GM21576 (cell line): ENCODE data around the gene TMEM117.

Source experiments
- ATAC-seq: cut with Tn5 transposase; IDR thresholded peaks from one replicate; pipeline ENCODE4 v1.9.1; 2021; ENCODE audit warnings: mild to moderate bottlenecking, moderate library complexity; ENCODE audit not compliant: unreplicated experiment

Gene TMEM117

DNA sequence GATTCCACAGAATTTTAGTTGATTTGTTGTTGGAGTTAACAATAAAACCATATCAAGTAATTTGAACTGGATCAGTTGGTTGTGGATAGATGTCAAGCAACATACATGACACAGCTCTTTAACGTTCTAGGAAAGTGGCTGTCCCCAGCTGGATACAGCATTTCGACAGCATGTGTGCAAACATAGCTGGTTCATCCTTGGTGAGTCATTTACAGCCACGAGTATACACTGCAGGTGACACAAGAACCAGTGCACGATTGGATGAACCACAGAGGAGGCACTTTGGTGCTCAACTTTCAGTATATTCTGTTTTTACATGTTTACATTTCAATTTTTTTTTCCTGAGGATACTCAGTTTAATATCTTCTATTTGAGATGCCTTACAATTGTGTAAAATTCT lies 242.4 kb downstream of the TMEM117 start:
- no peak for ATAC-seq

DNA sequence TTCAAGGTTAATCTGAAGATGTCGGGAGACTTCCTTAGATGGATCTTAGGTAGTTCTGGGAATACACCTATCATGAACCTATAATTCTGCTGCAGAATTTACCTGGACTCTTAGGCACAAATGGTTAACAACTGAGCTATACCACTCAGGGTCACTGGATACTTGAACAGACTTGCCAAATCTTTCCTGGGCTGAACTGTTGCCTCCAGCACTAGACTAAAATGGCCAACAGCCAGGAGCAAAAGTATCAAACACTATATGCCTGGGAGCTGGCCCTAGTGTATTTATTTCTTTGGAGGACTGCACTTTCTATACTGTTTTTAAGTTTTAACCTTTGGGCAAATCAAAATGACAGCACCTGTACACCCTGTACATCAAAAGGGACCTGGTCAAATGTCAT lies 252.8 kb downstream of the TMEM117 start:
- no peak for ATAC-seq

DNA sequence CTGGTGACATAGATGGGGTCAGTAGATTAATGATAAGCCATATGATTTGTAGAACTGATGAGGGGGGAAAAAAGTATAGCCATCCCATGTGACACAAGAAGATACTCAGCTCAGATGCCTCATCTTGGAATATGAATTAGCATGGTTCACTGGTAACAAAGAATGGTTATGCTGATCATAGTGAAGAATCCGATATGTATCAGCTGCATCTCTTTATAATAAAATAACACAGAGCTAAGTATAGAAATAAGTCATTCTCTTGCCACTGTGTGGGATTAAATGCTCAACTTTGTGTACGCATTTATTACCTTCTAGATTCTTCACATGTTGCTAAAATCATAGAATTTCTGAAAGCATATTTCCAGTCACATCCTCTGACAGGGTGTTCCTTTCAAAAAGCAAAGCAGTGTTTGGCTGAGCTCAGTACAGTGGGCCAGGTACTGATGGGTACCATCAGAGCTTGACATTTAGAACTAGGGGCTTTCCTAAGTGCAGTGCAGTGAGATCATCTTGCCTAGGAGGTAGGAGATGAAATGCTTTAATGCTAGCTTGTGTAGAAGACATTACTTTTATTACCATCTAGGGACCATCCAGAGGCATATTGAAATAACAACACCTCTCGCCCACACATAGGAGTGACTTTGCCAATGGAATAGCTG lies 256.2 kb downstream of the TMEM117 start:
- no peak for ATAC-seq

DNA sequence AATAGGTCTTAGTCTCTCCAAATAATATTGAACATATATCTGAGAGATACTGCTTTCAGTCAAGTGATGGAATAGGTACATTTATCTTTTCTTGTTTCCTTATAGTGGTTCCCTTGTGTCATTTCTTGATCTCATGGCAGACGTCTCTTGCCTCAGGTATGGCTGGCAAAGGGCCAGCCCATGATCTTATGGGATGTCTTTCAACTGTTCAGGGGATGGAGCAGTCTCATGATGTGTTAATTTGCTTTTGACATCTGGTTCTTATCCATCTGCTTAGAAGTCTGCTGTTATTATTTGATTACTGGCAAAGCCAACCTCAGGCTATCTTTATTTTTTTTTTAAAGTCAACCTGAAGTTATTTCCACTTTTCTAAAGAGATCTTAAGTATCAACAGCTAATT lies 262.9 kb downstream of the TMEM117 start:
- no peak for ATAC-seq

DNA sequence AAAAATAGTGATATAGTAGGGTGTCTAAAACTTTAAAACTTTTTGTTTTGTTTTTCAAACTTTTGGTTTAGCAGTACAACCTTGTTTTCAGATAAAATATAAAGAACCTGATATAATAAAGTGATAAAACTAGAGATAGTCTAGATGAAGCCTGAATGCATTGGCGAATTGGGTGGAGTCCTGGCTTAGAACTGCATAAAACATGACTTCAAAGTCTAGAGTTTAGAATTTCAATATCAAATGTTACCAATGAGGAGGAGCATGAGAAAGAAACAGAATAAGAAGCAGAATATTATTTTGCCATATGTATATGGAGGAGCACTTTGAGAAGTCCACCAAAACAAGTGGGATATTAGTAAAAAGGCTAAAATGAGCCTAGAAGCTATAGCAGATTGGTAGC lies 263.6 kb downstream of the TMEM117 start:
- no peak for ATAC-seq

DNA sequence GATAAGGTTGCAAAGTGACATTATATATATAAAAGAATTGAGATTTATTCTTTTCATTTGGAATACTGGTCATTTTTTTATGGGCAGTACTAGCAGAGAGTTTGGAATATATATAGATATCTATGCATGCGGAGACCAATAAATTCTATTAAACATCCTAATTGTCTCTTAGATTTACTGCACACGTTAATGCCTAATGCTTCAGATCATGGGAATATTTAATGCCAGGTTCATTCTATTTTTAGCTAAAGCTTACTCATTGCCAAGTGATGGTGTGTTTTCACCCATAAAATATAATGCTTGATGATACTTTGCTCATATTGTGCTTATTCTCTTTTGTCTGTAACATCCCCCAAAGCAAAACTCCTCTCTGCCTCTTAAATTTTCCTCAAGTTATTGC lies 264.4 kb downstream of the TMEM117 start:
- ATAC-seq = no peak

DNA sequence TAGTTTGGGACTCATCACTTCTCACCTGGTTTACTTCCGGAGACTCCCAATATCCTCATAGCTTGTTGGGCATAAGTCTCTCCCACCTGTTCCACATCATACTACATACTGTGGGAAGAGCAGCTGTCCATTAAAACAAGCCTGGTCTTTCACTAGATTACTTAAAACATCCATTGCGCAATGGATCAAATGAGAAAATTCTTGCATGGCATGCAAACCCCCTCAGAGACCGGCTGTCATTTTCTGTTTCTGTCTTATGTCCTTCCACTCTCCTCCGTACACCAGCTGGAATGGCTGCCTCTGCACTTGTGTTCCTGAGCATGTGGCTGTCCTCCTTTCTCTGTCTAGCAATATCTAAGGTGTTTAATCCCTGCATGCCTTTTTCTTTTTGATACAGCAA lies 265.6 kb downstream of the TMEM117 start:
- ATAC-seq = no peak

DNA sequence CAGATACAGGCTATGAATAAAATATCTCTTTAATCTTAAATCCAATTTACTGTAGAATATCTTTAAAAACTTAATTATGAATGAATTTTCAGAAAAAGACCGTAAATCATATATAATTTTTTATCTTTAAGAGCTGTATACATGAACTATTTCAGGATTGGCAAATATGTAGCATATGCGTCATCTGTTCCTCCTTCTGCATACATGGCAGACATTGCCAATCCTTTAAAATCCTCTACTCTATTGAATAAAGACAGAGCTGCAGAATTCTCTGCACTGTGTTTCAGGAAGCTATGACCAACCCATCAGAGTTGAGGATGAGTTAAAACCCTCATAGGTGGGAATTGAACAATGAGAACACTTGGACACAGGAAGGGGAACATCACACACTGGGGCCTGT lies 279.0 kb downstream of the TMEM117 start:
- ATAC-seq = no peak

DNA sequence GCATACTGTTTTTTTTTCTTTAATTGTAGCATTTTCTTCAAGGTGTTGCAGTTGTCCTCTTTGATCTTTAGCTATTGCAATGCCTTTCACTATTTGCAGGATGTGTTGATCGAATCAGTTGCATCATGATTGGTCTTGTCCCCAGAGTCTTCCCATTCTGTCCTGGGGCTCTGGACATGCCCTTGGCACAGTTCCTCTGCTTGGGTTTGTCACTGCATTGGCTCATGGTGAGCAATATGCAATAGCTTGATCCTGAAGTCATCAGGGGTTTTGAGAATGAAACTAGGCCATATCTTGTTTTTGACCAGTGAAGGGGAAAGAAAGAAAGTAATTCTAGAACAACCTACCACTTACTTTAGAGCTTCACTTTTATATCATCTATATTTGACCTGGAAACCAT lies 281.5 kb downstream of the TMEM117 start:
- ATAC-seq = no peak

DNA sequence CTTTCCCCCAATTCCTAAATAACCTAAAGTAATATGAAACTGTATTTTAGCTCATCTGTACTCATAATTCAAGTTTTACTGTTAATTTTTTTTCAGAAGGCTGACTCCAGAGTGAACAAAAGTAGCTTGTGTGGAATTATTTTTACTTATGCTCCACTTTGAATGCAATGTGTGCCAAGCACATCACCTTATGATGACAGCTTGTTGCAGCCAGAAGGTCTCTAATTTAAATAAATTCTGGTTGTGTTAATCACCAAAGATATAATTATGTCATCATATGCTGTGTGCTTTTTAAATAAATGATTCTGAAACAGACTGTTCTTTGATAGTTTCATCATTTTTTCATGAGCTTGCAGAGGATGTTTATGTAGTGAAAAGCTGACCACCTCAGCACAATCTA lies 283.1 kb downstream of the TMEM117 start:
- no peak for ATAC-seq

DNA sequence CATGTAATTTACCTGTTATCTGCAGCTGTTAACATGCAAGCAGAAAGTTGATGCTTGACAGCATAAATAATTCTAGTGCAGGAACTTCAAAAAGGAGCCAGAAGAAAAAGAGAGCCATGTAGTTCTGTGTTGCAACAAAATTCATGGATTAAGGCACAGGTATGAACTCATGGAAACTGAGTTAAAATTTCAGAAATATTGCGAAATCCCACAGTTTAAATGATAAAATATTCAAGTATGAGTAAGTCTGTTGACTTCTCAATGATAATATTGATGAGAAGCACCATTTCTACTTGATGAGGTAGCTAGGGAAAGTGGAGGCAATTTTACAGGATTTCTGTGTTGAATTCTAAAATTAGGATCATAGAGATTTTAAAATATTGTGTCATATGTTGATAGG lies 290.9 kb downstream of the TMEM117 start:
- ATAC-seq = no peak

DNA sequence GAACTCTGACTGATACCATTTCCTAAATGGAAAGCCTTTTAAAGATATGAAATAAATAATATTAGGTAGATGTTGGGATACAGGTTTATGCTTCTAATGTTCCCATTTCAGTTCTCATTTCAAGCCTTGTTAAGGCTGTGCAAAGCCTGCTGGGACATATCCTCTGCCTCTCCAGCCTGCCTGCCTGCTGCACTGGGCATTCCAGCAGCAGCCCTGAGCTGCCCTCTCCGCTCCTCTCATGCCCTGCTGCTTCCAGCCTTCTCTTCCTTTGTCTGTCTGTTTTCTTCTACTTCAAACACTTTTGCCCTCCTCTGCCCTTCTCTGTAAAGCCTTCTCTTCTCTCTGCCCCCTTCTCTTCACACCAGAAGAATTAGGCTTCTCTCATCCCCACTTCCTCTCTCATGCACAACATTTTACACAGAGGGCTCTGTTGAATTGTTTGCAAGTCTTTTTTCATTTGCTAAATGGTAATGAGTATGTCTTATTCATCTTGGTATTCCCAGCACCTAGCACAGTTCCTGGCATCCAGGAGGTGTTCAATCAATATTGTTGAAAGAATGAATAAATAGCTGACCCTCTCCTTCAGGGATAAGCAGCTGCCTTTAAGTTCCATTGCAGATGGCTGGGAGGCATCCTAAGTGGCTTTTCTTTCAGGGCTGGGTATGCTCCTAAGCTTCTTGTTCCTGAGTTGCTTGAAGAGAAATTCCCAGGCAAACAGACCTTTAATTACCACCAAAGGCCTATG lies 292.3 kb downstream of the TMEM117 start:
- ATAC-seq = no peak

DNA sequence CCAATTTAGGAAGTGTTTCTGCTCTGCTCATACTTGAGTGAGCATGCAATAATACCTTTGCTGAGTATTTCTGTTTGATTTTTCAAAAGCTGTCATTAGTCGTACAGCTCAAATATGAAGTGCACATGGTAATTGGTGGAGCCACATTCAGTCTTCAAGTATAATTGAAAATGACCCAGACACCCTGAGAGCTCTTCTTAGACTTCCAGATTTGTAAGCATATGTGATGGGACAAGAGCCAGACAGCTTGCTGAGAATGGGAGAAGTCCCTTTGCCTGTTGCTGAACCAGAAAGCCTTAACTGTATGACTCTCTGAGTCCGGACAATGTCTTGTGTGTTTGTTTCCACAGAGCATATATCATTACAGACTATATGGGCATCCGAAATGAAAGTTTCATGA lies 307.3 kb downstream of the TMEM117 start:
- no peak for ATAC-seq

DNA sequence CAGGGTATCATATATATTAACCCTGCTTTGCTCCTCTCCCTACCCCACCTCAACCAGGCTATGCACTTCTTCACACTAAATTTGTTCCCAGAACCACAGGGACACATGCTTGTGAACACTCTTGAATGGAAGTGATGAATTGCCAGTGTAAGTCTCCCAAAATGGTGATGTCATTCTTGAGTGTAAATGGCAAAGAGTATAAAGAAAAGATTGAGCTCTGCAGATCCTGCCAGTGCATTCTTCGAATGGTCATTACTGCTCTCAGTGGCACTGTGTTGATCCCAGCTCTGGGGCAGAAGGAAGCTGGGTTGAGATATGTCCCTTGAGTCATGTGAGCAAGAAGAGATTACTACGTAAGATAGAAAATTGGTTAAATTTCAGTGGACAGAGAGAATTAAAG lies 313.1 kb downstream of the TMEM117 start:
- no peak for ATAC-seq

DNA sequence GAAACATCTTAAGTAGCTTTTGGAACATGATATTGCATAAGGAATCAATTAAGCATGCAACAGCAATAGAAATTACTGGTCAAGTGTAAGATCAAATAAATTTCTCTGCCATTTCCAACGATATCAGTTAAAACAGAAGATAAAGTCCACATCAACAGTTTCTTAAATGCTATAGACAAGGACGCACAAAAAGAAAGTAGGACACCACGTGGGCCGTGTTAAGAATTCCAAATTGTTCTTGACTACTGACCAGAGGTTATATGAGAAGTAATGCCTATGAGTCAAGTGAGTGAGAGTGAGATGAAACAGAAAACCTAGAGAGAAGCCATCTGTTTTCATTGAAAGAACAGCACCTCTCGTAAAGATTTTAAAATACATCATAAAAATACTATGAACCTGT lies 318.2 kb downstream of the TMEM117 start:
- ATAC-seq = no peak

DNA sequence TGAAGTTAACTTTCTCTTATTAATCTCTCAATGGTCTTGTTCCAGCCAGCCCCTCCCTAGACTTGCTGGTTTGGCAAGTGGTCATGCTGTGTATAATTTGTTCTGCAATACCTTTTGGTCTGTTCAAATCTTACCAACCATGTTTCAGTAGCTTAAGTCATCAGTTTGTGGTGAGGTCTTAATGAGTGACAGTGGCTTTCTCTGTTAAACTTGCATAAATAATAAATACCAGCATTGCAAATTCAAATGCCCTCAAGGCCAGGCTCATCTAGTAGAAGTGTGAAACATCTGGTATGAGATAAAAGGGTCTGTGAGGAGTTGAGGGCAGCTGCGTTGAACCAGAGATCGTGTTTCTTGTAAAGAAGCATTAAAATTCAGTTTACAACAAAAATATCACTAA lies 319.5 kb downstream of the TMEM117 start:
- no peak for ATAC-seq

DNA sequence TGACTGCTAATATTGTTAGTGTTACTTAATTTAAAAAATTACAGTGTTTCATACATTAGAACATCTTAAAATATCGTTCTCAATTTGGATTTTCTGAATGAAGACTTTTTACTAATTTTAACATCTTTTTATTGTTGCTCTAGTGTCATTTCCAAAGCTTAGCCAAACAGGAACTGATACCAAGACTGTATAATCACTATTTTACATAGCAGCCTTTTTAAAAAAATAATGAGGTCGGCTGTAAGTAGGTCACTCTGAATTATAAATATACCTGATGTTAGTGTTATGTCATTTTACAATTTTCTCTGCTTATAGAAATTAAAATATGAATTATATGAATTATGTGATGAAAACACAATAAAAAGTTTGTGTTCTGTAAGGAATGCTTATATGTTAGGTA lies 321.5 kb downstream of the TMEM117 start:
- peak; percentile 87 for ATAC-seq

DNA sequence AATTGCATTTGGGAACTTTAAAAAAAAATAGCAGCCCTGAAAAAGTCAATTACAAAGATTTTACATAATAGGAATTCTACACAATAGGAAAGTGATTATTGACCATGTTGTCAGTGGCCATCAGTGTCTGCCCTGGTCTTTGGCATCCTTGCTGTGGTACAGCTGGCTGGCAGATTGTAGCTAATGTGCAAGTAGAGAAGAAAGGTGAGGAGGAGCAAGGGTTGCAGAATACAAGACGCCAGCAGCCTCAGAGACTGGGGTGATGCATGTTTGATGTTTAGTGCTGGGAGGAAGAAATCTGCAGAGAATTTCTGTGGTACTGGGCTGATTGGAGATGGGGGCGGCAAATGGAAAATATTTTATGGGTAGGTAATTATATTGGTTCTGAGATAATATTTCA lies 322.9 kb downstream of the TMEM117 start:
- ATAC-seq = no peak

DNA sequence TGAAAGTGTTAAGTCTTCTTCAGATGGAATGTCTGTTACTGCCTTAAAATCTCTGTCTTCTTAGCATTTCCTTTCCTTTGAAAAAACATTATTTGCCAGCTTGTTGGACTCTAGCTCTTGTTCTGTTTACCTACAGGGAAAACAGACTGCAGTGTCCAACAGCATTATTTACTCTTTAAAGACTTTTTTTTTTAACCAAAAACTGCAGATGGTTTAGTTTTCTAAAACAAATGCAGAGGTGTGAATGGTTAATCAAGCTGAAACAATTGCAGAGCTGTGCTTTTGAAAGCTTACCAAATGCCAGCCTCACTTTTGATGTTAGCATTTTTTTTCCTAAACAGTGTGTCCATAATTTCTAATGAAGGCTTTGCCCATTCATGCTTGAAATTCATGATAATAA lies 323.3 kb downstream of the TMEM117 start:
- ATAC-seq = no peak

DNA sequence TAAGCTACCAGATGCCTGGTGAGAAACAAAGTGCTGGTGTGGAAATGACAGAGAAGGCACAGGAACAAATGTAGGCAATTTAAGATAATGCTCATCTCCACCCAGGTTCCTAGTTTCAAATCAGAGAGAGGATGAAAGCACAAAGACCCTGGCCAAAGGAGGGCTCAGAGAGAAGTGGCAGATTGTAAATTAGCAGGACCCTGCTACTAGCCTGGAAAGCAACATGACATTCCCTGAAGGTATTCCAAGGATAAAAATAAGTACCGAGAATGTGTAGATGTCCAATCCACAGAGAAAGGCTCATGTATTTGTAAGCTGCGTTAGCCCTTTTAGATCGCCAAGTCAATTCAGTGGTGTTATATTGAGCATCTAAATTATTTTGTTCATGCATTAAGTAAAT lies 324.0 kb downstream of the TMEM117 start:
- no peak for ATAC-seq

DNA sequence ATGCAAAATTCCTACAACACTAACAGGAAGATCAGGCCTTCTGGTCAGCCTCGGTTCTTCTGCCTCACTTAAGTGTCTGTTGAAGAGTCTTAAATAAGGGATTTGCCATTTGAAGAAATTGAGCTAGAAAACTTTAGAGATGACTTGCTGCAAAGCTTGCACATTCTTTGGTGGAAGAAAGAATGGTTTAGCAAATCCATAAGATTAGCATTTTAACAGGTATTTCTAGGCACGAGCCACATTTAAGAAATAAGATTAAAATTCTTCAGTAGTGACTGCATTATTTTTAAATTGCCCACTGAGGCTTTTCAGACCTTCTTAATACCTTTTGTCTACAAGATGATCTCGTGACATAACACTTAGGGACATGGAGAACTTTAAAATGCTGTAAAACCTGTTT lies 327.1 kb downstream of the TMEM117 start:
- ATAC-seq = no peak

DNA sequence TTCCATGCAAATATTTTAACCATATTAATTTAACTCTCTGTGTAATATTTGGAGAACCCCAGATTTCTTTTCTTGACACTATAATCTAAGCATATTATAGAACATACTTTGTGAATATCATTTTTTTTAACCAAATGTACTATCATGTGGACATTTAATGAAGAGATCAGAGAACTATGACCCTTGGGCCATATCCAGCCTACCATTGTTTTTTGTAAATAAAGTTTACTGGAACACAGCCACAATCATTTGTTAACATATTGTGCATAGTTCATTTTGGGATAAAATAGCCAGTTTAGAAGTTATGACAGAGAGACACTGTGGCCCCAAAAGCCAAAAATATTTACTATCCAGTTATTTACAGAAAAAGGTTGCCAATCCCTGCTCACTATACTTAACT lies 338.2 kb downstream of the TMEM117 start:
- no peak for ATAC-seq
